ENCODE data around the gene SLC16A5.

SLC16A5 gene

DNA sequence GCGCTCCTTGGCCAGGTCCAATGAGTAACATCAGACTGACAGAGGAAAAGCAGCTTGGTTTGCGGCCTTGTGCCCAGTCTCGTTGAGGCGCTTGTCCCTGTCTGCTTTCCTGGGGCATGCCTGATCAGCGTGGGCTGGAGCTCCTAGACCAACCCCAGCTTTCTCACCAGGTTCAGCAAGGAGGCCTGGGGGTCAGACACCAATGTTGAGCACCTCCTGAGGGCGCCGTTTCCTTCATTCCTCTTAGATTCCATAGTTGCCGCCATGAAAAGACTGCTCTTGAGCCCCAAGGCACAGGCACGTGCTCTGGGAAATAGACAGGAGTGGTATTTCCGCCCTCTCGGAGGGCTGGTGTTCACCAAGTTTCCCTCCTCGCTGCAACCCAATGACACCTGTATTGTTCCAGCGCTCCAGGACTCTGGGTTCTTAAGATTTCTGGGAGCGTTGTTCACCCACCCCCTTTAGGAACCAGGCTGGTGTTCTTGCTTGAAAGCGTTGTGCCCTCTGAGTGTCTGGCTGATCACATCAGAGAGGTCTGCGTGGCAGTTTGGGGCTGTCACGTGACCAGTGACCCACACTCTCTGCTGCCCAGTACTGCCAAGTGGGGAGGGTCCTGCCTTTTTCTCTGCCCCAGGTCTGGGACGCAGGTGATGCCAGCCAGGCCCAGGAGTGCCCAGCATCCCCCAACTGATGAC lies 22.7 kb upstream of the SLC16A5 start:
- TF ChIP-seq CEBPB (IDR thresholded peaks at IDR 0.05) (no peak), RAD21 (IDR thresholded peaks at IDR 0.05; ENCODE audit: low read depth) (peak; percentile 21; the same call in 1 of the 2 replicates), TAF1 (IDR thresholded peaks at IDR 0.05; ENCODE audit: low read depth) (no peak)
- TF ChIP-seq, protein P1, sequence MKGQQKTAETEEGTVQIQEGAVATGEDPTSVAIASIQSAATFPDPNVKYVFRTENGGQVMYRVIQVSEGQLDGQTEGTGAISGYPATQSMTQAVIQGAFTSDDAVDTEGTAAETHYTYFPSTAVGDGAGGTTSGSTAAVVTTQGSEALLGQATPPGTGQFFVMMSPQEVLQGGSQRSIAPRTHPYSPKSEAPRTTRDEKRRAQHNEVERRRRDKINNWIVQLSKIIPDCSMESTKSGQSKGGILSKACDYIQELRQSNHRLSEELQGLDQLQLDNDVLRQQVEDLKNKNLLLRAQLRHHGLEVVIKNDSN (IDR thresholded peaks at IDR 0.05): no peak

DNA sequence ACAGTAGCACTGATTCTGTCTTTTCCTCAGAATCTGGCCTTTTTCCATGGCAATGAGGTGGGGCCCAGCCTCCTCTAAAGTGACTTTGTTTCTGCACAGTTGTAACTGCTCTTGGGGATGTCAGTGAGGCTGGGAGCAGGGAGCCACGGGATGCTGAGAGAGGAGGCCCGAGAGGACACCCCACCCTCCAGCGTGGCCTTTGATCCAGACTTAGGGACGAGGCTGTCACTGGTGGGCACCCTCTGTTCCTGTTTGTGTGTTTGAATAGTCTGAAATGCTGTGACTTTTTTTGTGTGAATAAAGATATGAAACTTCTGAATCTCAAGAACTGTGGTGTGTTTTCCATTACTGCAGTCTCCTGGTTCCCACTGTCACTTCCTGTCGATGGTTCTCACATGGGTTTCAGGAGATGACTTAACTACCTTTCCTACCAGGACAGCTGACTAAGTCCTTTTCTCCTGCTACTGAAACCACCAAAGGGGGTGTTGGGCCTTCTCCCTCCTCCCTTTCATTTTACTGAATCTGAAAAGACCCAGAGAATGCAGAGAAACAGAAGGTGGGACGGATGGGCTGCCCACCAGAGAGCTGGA lies 22.1 kb upstream of the SLC16A5 start:
- TF ChIP-seq TEAD4 (IDR thresholded peaks at IDR 0.05) (no peak), ZBTB7A (IDR thresholded peaks at IDR 0.05; ENCODE audit: low read depth) (no peak), CEBPB (IDR thresholded peaks at IDR 0.05) (no peak), TCF12 (IDR thresholded peaks at IDR 0.05; ENCODE audit: low read depth) (no peak), CREB1 (IDR thresholded peaks at IDR 0.05; ENCODE audit: low read depth) (no peak)
- TF ChIP-seq, protein P2, sequence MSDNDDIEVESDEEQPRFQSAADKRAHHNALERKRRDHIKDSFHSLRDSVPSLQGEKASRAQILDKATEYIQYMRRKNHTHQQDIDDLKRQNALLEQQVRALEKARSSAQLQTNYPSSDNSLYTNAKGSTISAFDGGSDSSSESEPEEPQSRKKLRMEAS (IDR thresholded peaks at IDR 0.05): no peak
- TF ChIP-seq, protein P1 (IDR thresholded peaks at IDR 0.05): no peak

DNA sequence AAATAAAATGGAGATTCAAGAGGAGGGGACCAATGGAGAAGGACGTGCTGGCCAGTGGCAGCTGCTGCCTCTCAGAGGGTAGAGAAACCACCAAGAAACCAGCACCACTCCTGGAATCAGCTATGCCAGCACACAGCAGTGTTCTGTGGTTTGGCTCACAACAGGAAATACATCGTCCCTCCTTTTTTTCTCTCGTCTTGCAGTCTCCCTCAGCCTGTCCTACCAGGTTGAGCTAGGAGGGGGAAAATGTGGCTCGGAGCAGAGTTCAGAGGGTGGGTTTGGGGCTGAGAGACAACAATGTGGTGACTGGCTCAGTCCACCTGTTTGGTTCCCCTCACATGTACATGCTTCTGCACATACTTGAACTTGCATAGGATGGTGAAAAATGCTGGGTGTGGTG lies 19.9 kb upstream of the SLC16A5 start:
- TF ChIP-seq YY1 (IDR thresholded peaks at IDR 0.05; ENCODE audit: low read depth): no peak
- TF ChIP-seq, protein P2 (IDR thresholded peaks at IDR 0.05): no peak
- TF ChIP-seq CREB1 (IDR thresholded peaks at IDR 0.05; ENCODE audit: low read depth): no peak
- TF ChIP-seq, protein P3, sequence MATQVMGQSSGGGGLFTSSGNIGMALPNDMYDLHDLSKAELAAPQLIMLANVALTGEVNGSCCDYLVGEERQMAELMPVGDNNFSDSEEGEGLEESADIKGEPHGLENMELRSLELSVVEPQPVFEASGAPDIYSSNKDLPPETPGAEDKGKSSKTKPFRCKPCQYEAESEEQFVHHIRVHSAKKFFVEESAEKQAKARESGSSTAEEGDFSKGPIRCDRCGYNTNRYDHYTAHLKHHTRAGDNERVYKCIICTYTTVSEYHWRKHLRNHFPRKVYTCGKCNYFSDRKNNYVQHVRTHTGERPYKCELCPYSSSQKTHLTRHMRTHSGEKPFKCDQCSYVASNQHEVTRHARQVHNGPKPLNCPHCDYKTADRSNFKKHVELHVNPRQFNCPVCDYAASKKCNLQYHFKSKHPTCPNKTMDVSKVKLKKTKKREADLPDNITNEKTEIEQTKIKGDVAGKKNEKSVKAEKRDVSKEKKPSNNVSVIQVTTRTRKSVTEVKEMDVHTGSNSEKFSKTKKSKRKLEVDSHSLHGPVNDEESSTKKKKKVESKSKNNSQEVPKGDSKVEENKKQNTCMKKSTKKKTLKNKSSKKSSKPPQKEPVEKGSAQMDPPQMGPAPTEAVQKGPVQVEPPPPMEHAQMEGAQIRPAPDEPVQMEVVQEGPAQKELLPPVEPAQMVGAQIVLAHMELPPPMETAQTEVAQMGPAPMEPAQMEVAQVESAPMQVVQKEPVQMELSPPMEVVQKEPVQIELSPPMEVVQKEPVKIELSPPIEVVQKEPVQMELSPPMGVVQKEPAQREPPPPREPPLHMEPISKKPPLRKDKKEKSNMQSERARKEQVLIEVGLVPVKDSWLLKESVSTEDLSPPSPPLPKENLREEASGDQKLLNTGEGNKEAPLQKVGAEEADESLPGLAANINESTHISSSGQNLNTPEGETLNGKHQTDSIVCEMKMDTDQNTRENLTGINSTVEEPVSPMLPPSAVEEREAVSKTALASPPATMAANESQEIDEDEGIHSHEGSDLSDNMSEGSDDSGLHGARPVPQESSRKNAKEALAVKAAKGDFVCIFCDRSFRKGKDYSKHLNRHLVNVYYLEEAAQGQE (IDR thresholded peaks at IDR 0.05; ENCODE audit: low read depth): no peak
- TF ChIP-seq EGR1 (IDR thresholded peaks at IDR 0.05): no peak

DNA sequence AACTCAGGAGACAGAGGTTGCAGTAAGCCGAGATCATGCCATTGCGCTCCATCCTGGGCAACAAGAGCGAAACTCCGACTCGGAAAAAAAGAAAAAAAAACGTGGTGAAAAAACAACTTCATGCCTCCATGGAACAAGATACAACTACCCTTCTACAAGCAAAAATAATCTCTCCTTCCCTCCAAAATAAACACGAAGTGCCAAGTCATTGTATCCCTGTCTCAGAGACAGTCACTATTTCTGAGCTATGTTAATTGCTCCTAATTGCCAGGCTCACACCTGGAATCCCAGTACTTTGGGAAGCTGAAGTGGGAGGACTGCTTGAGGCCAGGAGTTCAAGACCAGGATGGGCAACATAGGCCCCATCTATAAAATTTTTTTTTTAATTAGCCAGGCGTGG lies 19.0 kb upstream of the SLC16A5 start:
- TF ChIP-seq, protein P2 (IDR thresholded peaks at IDR 0.05): no peak
- TF ChIP-seq TAF1 (IDR thresholded peaks at IDR 0.05; ENCODE audit: low read depth) (no peak), CREB1 (IDR thresholded peaks at IDR 0.05; ENCODE audit: low read depth) (no peak), FOXM1 (IDR thresholded peaks at IDR 0.05; ENCODE audit: borderline replicate concordance, low read depth) (no peak), TCF12 (IDR thresholded peaks at IDR 0.05; ENCODE audit: low read depth) (no peak), ZBTB7A (IDR thresholded peaks at IDR 0.05; ENCODE audit: low read depth) (no peak), EGR1 (IDR thresholded peaks at IDR 0.05) (no peak)

DNA sequence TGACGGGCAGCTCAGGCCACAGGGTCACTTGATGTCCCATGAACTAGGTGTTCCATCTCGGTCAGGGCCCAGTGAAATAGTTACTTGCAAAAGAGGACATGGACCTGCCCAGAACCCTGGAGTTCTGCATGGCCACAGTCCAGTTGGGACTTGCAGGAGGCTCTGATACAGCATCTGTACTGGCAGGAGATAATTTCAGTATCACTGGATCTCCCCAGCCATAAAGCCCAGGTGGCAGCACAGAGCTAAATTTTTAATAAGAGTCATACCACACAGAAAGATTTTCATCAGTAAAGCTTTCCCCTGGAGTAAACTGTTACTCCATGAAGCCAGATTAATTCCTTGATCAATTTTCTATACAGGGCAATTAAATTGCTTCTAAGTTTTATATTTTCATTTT lies 18.0 kb upstream of the SLC16A5 start:
- TF ChIP-seq RAD21 (IDR thresholded peaks at IDR 0.05; ENCODE audit: low read depth) (peak; percentile 66), NFIC (IDR thresholded peaks at IDR 0.05) (no peak), TCF12 (IDR thresholded peaks at IDR 0.05; ENCODE audit: low read depth) (no peak), EGR1 (IDR thresholded peaks at IDR 0.05) (no peak), FOXM1 (IDR thresholded peaks at IDR 0.05; ENCODE audit: borderline replicate concordance, low read depth) (no peak)

DNA sequence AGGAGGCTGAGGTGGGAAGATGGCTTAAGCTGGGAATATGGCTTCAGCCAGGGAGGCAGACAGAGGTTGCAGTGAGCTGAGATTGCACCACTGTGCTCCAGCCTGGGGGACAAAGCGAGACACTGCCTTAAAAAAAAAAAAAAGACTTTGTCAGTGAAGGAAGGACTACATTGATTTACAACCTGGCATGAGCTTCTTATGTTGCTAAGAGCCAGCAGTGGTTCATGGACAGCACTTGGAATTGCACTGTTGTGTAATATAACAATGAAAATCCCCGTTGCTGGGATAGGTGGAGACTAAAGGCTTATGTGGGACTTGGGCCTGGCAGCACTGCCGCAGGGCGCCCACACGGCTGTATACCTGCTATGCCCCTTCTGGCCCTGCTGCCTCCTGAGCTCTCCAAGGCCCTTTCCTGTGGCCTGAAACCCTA lies 14.1 kb upstream of the SLC16A5 start:
- no peak for TF ChIP-seq RAD21 (IDR thresholded peaks at IDR 0.05; ENCODE audit: low read depth)
- TF ChIP-seq FOXM1 (IDR thresholded peaks at IDR 0.05; ENCODE audit: borderline replicate concordance, low read depth): no peak
- no peak for TF ChIP-seq ZBTB7A (IDR thresholded peaks at IDR 0.05; ENCODE audit: low read depth)
- TF ChIP-seq TCF12 (IDR thresholded peaks at IDR 0.05; ENCODE audit: low read depth): no peak
- TF ChIP-seq, protein P3 (IDR thresholded peaks at IDR 0.05; ENCODE audit: low read depth): no peak
- TF ChIP-seq CEBPB (IDR thresholded peaks at IDR 0.05): no peak
- TF ChIP-seq NFIC (IDR thresholded peaks at IDR 0.05): no peak

Data from Ishikawa (cell line).